ENCODE results near the gene PDZD4.

PDZD4 gene

GRCh38 chrX:153862369-153863250, 32.3 kb upstream of the PDZD4 start:
- TF ChIP-seq CTCF (conservative IDR thresholded peaks at IDR 0.05; ENCODE audit: low read depth, low read length): no peak
- no peak for DNase-seq (ENCODE audit: low read depth)

GRCh38 chrX:153861733-153862310, 31.5 kb upstream of the PDZD4 start:
- TF ChIP-seq CTCF (conservative IDR thresholded peaks at IDR 0.05; ENCODE audit: low read depth, low read length): no peak
- H3K4me3 ChIP-seq (ENCODE audit: low read length): no peak overlapping the region
- DNase-seq (ENCODE audit: low read depth): no peak

More at GRCh38 chrX:153862369-153863250, 32.3 kb upstream of the PDZD4 start:
- H3K4me3 ChIP-seq (ENCODE audit: low read length): no peak overlapping the region

GRCh38 chrX:153861151-153861550, 30.8 kb upstream of the PDZD4 start:
- DNase-seq (ENCODE audit: low read depth): no peak
- no peak for TF ChIP-seq CTCF (conservative IDR thresholded peaks at IDR 0.05; ENCODE audit: low read depth, low read length)
- H3K4me3 ChIP-seq (ENCODE audit: low read length): no peak overlapping the region

- DNase-seq (ENCODE audit: low read depth): no peak
- no peak overlapping the region for H3K4me3 ChIP-seq (ENCODE audit: low read length)
- TF ChIP-seq CTCF (conservative IDR thresholded peaks at IDR 0.05; ENCODE audit: low read depth, low read length): no peak
These were observed 27.1 kb upstream of the PDZD4 start for GRCh38 chrX:153857348-153857903.

- DNase-seq (ENCODE audit: low read depth): no peak
- TF ChIP-seq CTCF (conservative IDR thresholded peaks at IDR 0.05; ENCODE audit: low read depth, low read length): no peak
- no peak overlapping the region for H3K4me3 ChIP-seq (ENCODE audit: low read length)
These were observed 24.4 kb upstream of the PDZD4 start for GRCh38 chrX:153854702-153855101.

GRCh38 chrX:153853902-153854267, 23.5 kb upstream of the PDZD4 start:
- no peak for DNase-seq (ENCODE audit: low read depth)
- TF ChIP-seq CTCF (conservative IDR thresholded peaks at IDR 0.05; ENCODE audit: low read depth, low read length): no peak
- no peak overlapping the region for H3K4me3 ChIP-seq (ENCODE audit: low read length)
